Upper lobe of right lung (tissue), 1 donor: Measurements from ENCODE around the gene EFEMP1. TPM values are rescaled to one million over a fixed set of nuclear protein-coding genes. Genes with fewer than 3 reads are reported as not detected.

Experiments used
- ATAC-seq: fragments of 200-7000 bp; cut with Tn5 transposase; one replicate; pipeline ENCODE4 v1.9.1; 2020; ENCODE audit warnings: mild to moderate bottlenecking, moderate library complexity
- DNase-seq: peaks from one replicate; pipeline ENCODE4 v3.0.0-alpha.2; 2020
- H3K27ac ChIP-seq: fragments of 200-600 bp; one replicate; pipeline ENCODE4 v1.8.0; 2022
- H3K27me3 ChIP-seq: fragments of 200-600 bp; one replicate; pipeline ENCODE4 v1.8.0; 2022; ENCODE audit warnings: mild to moderate bottlenecking
- H3K36me3 ChIP-seq: fragments of 200-600 bp; one replicate; pipeline ENCODE4 v1.8.0; 2022
- H3K4me1 ChIP-seq: fragments of 200-600 bp; one replicate; pipeline ENCODE4 v1.8.0; 2022
- H3K4me3 ChIP-seq: fragments of 200-600 bp; one replicate; pipeline ENCODE4 v1.8.0; 2022; ENCODE audit warnings: mild to moderate bottlenecking
- H3K9me3 ChIP-seq: fragments of 200-600 bp; one replicate; pipeline ENCODE4 v1.8.0; 2022
- CTCF ChIP-seq: fragments of 200-600 bp; IDR thresholded peaks from one replicate; pipeline ENCODE4 v1.8.0; 2022; ENCODE audit warnings: antibody characterized with exemption
- intact Hi-C: fragments of 100-400 bp; cut with DNase I; formaldehyde crosslinking; loops from one replicate; pipeline ENCODE4 v1.11.0; 2022
- total RNA-seq: library from RNA; stranded (reverse); fragmentation: NEBNext Ultra II Directional; extraction: Animal tissue kit (Norgen Biotek cat#: 25700); gene quantifications from one replicate; pipeline ENCODE4 v1.2.1, GENCODE V29; 2021
- donor health status: DM: no; HTN: yes; CAD: no; lungs with severe emphysema.

EFEMP1 gene
- total RNA-seq, 1 donor from 2014 or later = 301 TPM

- TF ChIP-seq CTCF = no peak
- Histone ChIP-seq H3K27me3 (no peaks in the 10 kb centered on the region), H3K4me1 (no peaks in the 10 kb centered on the region), H3K4me3 (no peak overlapping the region), H3K27ac (no peak overlapping the region), H3K9me3 (no peaks in the 10 kb centered on the region), H3K36me3 (no peaks in the 10 kb centered on the region)
- ATAC-seq (no peak), DNase-seq (no peak)
- intact Hi-C loops = no loop called here
Measured at GRCh38 chr2:55906993-55907392, 16.6 kb downstream of the EFEMP1 start.

GRCh38 chr2:55903727-55904126 lies 19.9 kb downstream of the EFEMP1 start:
- H3K27me3 ChIP-seq = no peaks in the 10 kb centered on the region
- intact Hi-C loops = no loop called here
- H3K27ac ChIP-seq = no peak overlapping the region
- H3K4me1 ChIP-seq = no peaks in the 10 kb centered on the region
- no peak for ATAC-seq
- no peaks in the 10 kb centered on the region for H3K9me3 ChIP-seq
- TF ChIP-seq CTCF = no peak
- no peak overlapping the region for H3K4me3 ChIP-seq
- DNase-seq = no peak
- H3K36me3 ChIP-seq = no peaks in the 10 kb centered on the region

GRCh38 chr2:55902971-55903370 lies 20.6 kb downstream of the EFEMP1 start:
- Histone ChIP-seq H3K36me3 (no peaks in the 10 kb centered on the region), H3K4me3 (no peak overlapping the region), H3K4me1 (no peaks in the 10 kb centered on the region), H3K27ac (no peak overlapping the region), H3K27me3 (no peaks in the 10 kb centered on the region), H3K9me3 (no peaks in the 10 kb centered on the region)
- DNase-seq = no peak
- no peak for TF ChIP-seq CTCF
- intact Hi-C loops = no loop called here
- no peak for ATAC-seq

DNA sequence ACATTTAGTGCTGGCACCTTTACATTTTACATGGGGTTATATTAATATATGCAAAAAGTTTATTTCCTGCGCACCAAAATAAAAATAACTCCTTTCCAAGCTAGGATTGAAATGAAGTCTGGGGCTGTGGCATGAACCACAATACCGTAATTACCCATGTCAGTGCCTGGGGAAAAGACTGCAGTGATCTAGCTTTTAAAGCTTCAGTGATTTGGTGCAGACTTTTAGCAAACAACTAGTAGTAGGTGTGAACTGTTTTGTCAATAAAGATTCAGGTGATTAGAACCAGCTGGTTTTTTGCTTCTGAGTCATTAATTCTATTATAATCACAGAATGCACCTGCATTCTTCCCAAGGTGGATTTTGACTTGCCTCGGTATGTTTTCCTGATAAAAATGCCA lies 21.2 kb downstream of the EFEMP1 start:
- Histone ChIP-seq H3K4me3 (no peak overlapping the region), H3K9me3 (no peaks in the 10 kb centered on the region), H3K4me1 (no peaks in the 10 kb centered on the region), H3K27me3 (no peaks in the 10 kb centered on the region), H3K36me3 (no peaks in the 10 kb centered on the region), H3K27ac (no peak overlapping the region)
- DNase-seq (no peak), ATAC-seq (no peak)
- no peak for TF ChIP-seq CTCF
- intact Hi-C loops = no loop called here

- Histone ChIP-seq H3K27me3 (no peaks in the 10 kb centered on the region), H3K36me3 (no peaks in the 10 kb centered on the region), H3K27ac (no peak overlapping the region), H3K4me1 (no peaks in the 10 kb centered on the region), H3K9me3 (no peaks in the 10 kb centered on the region), H3K4me3 (no peak overlapping the region)
- intact Hi-C loops = no loop called here
- DNase-seq = no peak
- no peak for ATAC-seq
- no peak for TF ChIP-seq CTCF
Measured at GRCh38 chr2:55901941-55902340, 21.6 kb downstream of the EFEMP1 start.

DNA sequence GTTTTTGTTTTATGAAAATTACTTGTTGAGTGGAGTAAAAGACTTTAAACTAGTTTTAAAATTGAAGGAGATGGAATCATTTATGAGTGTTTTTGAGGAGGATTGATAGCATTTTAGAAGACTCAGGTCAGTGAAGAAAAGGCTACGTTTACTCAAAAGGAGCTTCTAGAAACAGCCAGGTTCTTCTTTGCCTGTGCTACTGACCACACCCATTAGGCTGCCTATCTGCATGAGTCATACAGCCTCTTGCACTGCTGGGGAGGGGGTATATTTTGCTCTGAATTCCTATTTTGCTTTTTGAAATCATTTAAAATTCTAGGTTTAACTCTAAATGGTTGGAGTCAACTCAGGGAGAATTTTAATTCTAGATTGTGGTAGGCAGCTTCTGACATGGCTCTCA lies 22.3 kb downstream of the EFEMP1 start:
- Histone ChIP-seq H3K4me3 (no peak overlapping the region), H3K27me3 (no peaks in the 10 kb centered on the region), H3K9me3 (no peaks in the 10 kb centered on the region), H3K36me3 (no peaks in the 10 kb centered on the region), H3K27ac (no peak overlapping the region), H3K4me1 (no peaks in the 10 kb centered on the region)
- TF ChIP-seq CTCF = no peak
- DNase-seq (no peak), ATAC-seq (peak; percentile 63)
- intact Hi-C loops = no loop called here
